ENCODE data around the gene BCL2.

BCL2 gene

GRCh38 chr18:63083020-63083531 is 236.5 kb downstream of the BCL2 start:
- no peak for DNase-seq (ENCODE audit: low spot score)

GRCh38 chr18:63082366-63083019 is 237.1 kb downstream of the BCL2 start:
- DNase-seq (ENCODE audit: low spot score): no peak

- DNase-seq (ENCODE audit: low spot score): no peak
These were observed 240.5 kb downstream of the BCL2 start for GRCh38 chr18:63079114-63079513.

- DNase-seq (ENCODE audit: low spot score): no peak
These were observed 241.1 kb downstream of the BCL2 start for GRCh38 chr18:63078471-63078870.

- DNase-seq (ENCODE audit: low spot score): peak; percentile 41
These were observed 244.6 kb downstream of the BCL2 start for GRCh38 chr18:63074981-63075404.

- DNase-seq (ENCODE audit: low spot score): peak; percentile 16
These were observed 246.1 kb downstream of the BCL2 start for GRCh38 chr18:63073481-63073880.
